ENCODE measurements around the gene MED25. TPM values are rescaled to one million over a fixed set of nuclear protein-coding genes. Genes with fewer than 3 reads are reported as not detected.

MED25 gene
- total and polyA plus RNA-seq, 2 of the 8 experiments (the other 6 are each of a cell fraction or from before 2014, with no cell fraction given): 21.6 to 71.4 TPM

GRCh38 chr19:49859682-49860335 lies 41.7 kb downstream of the MED25 start (continued):
- TF ChIP-seq, protein P1, sequence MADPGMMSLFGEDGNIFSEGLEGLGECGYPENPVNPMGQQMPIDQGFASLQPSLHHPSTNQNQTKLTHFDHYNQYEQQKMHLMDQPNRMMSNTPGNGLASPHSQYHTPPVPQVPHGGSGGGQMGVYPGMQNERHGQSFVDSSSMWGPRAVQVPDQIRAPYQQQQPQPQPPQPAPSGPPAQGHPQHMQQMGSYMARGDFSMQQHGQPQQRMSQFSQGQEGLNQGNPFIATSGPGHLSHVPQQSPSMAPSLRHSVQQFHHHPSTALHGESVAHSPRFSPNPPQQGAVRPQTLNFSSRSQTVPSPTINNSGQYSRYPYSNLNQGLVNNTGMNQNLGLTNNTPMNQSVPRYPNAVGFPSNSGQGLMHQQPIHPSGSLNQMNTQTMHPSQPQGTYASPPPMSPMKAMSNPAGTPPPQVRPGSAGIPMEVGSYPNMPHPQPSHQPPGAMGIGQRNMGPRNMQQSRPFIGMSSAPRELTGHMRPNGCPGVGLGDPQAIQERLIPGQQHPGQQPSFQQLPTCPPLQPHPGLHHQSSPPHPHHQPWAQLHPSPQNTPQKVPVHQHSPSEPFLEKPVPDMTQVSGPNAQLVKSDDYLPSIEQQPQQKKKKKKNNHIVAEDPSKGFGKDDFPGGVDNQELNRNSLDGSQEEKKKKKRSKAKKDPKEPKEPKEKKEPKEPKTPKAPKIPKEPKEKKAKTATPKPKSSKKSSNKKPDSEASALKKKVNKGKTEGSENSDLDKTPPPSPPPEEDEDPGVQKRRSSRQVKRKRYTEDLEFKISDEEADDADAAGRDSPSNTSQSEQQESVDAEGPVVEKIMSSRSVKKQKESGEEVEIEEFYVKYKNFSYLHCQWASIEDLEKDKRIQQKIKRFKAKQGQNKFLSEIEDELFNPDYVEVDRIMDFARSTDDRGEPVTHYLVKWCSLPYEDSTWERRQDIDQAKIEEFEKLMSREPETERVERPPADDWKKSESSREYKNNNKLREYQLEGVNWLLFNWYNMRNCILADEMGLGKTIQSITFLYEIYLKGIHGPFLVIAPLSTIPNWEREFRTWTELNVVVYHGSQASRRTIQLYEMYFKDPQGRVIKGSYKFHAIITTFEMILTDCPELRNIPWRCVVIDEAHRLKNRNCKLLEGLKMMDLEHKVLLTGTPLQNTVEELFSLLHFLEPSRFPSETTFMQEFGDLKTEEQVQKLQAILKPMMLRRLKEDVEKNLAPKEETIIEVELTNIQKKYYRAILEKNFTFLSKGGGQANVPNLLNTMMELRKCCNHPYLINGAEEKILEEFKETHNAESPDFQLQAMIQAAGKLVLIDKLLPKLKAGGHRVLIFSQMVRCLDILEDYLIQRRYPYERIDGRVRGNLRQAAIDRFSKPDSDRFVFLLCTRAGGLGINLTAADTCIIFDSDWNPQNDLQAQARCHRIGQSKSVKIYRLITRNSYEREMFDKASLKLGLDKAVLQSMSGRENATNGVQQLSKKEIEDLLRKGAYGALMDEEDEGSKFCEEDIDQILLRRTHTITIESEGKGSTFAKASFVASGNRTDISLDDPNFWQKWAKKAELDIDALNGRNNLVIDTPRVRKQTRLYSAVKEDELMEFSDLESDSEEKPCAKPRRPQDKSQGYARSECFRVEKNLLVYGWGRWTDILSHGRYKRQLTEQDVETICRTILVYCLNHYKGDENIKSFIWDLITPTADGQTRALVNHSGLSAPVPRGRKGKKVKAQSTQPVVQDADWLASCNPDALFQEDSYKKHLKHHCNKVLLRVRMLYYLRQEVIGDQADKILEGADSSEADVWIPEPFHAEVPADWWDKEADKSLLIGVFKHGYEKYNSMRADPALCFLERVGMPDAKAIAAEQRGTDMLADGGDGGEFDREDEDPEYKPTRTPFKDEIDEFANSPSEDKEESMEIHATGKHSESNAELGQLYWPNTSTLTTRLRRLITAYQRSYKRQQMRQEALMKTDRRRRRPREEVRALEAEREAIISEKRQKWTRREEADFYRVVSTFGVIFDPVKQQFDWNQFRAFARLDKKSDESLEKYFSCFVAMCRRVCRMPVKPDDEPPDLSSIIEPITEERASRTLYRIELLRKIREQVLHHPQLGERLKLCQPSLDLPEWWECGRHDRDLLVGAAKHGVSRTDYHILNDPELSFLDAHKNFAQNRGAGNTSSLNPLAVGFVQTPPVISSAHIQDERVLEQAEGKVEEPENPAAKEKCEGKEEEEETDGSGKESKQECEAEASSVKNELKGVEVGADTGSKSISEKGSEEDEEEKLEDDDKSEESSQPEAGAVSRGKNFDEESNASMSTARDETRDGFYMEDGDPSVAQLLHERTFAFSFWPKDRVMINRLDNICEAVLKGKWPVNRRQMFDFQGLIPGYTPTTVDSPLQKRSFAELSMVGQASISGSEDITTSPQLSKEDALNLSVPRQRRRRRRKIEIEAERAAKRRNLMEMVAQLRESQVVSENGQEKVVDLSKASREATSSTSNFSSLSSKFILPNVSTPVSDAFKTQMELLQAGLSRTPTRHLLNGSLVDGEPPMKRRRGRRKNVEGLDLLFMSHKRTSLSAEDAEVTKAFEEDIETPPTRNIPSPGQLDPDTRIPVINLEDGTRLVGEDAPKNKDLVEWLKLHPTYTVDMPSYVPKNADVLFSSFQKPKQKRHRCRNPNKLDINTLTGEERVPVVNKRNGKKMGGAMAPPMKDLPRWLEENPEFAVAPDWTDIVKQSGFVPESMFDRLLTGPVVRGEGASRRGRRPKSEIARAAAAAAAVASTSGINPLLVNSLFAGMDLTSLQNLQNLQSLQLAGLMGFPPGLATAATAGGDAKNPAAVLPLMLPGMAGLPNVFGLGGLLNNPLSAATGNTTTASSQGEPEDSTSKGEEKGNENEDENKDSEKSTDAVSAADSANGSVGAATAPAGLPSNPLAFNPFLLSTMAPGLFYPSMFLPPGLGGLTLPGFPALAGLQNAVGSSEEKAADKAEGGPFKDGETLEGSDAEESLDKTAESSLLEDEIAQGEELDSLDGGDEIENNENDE (IDR thresholded peaks at IDR 0.05; ENCODE audit: insufficient replicate concordance, low read length): no peak
- peak; percentile 5 for TF ChIP-seq KDM4A (IDR thresholded peaks at IDR 0.05; ENCODE audit: low read depth, low read length, severe bottlenecking)
